WTC11 (cell line): ENCODE data around the gene PILRB. TPM values are rescaled to one million over a fixed set of nuclear protein-coding genes. Genes with fewer than 3 reads are reported as not detected.

Experiments
- ATAC-seq: fragments of 200-7000 bp; cut with Tn5 transposase; 2 replicates; pipeline ENCODE4 v1.10.0; 2021; ENCODE audit warnings: mild to moderate bottlenecking, moderate library complexity
- CTCF ChIA-PET: fragments of 300-600 bp; sonication (Branson Sonifier 250); formaldehyde crosslinking; loops from one replicate; lab custom pipeline; 2021; ENCODE audit warnings: antibody characterized with exemption; lab: Charles Lee
- POLR2A ChIA-PET: fragments of 350-600 bp; sonication (Branson Sonifier 250); formaldehyde crosslinking; loops from one replicate; lab custom pipeline; 2021; ENCODE audit warnings: antibody characterized with exemption; lab: Charles Lee
- DNase-seq: peaks from one replicate; pipeline ENCODE4 v3.0.0; 2021; ENCODE audit warnings: low spot score
- H3K27ac Mint-ChIP-seq: 2 replicates; pipeline ENCODE4 v1.8.0; 2021; ENCODE audit warnings: mixed read lengths
- H3K27me3 Mint-ChIP-seq: 2 replicates; pipeline ENCODE4 v1.8.0; 2021; ENCODE audit warnings: low read depth, mild to moderate bottlenecking, moderate library complexity, mixed read lengths
- H3K36me3 Mint-ChIP-seq: 2 replicates; pipeline ENCODE4 v1.8.0; 2021; ENCODE audit warnings: mixed read lengths
- H3K4me1 Mint-ChIP-seq: 2 replicates; pipeline ENCODE4 v1.8.0; 2022; ENCODE audit warnings: mixed read lengths
- H3K4me3 Mint-ChIP-seq: 2 replicates; pipeline ENCODE4 v1.8.0; 2021; ENCODE audit warnings: mild to moderate bottlenecking, moderate library complexity, mixed read lengths
- H3K9me3 Mint-ChIP-seq: 2 replicates; pipeline ENCODE4 v1.8.0; 2021; ENCODE audit warnings: mixed read lengths
- NFE2L1 ChIP-seq: sonication (generic); formaldehyde crosslinking; IDR thresholded peaks from 2 replicates; pipeline ENCODE4 v1.8.1; 2023; ENCODE audit warnings: missing genetic modification reagents
- SMAD3 ChIP-seq: sonication (generic); formaldehyde crosslinking; IDR thresholded peaks from 2 replicates; pipeline ENCODE4 v1.8.0; 2022; ENCODE audit warnings: missing genetic modification reagents, mild to moderate bottlenecking, borderline replicate concordance
- TP53 ChIP-seq: sonication (generic); formaldehyde crosslinking; IDR thresholded peaks from 2 replicates; pipeline ENCODE4 v1.8.1; 2023; ENCODE audit warnings: mild to moderate bottlenecking, missing genetic modification reagents
- total RNA-seq: library from RNA; stranded (reverse); gene quantifications from 3 replicates; pipeline ENCODE4 v1.2.3, GENCODE V29; 2021
- TF ChIP-seq, protein P1 (sequence below): fragments of 250-450 bp; sonication (Bioruptor Pico); IDR thresholded peaks from 2 replicates; pipeline ENCODE4 v1.9.0; 2021; ENCODE audit warnings: mild to moderate bottlenecking, borderline replicate concordance
- TF ChIP-seq, protein P2 (sequence below): sonication (generic); formaldehyde crosslinking; IDR thresholded peaks from 2 replicates; pipeline ENCODE4 v1.8.0; 2022; ENCODE audit warnings: mild to moderate bottlenecking, missing genetic modification reagents
- TF ChIP-seq, protein P3 (sequence below): sonication (generic); formaldehyde crosslinking; conservative IDR thresholded peaks from 2 replicates; pipeline ENCODE4 v1.8.1; 2022; ENCODE audit warnings: mild to moderate bottlenecking, missing genetic modification reagents
- TF ChIP-seq, protein P4 (sequence below): sonication (generic); formaldehyde crosslinking; IDR thresholded peaks from 2 replicates; pipeline ENCODE4 v1.8.1; 2023; ENCODE audit warnings: mild to moderate bottlenecking, moderate library complexity, missing genetic modification reagents
- TF ChIP-seq, protein P5 (sequence below): sonication (generic); formaldehyde crosslinking; IDR thresholded peaks from 2 replicates; pipeline ENCODE4 v1.8.1; 2022; ENCODE audit warnings: low read depth, missing genetic modification reagents, borderline replicate concordance
- TF ChIP-seq, protein P6 (sequence below): sonication (generic); formaldehyde crosslinking; IDR thresholded peaks from 2 replicates; pipeline ENCODE4 v1.8.0; 2022; ENCODE audit warnings: missing genetic modification reagents

The PILRB gene
- total RNA-seq, 1 experiment from 2014 or later, result 30.7 TPM

DNA sequence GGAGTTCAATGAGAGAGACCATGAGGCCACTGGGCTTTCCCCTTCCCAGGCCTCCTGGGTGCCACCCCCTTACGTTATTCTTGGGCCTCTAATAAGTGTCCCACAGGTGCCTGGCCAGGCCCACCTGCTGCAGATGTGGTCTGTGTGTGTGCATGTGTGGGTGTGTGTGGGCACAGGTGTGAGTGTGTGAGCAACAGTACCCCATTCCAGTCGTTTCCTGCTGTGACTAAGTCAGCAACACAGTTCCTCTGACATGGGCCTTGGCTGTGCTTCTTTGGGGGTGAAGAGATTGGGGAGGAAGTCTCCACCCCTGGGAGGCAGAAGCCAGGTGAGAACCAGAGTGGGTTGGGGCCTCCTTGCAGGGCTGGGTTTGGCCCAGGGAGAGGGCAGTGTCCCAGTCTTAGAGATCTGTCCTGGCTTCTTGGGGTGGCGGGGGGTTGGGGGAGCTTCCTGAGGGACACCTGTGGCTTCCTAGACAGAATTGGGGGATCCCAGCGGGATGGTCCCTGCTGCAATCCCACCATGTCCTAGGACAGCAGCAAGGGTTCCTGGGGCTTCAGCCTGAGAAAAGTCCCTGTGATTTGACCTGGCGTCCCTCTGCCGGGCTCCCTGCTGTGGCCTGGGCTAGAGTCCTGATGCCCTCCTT lies 4.1 kb upstream of the PILRB start (continued):
- TF ChIP-seq, protein P1, sequence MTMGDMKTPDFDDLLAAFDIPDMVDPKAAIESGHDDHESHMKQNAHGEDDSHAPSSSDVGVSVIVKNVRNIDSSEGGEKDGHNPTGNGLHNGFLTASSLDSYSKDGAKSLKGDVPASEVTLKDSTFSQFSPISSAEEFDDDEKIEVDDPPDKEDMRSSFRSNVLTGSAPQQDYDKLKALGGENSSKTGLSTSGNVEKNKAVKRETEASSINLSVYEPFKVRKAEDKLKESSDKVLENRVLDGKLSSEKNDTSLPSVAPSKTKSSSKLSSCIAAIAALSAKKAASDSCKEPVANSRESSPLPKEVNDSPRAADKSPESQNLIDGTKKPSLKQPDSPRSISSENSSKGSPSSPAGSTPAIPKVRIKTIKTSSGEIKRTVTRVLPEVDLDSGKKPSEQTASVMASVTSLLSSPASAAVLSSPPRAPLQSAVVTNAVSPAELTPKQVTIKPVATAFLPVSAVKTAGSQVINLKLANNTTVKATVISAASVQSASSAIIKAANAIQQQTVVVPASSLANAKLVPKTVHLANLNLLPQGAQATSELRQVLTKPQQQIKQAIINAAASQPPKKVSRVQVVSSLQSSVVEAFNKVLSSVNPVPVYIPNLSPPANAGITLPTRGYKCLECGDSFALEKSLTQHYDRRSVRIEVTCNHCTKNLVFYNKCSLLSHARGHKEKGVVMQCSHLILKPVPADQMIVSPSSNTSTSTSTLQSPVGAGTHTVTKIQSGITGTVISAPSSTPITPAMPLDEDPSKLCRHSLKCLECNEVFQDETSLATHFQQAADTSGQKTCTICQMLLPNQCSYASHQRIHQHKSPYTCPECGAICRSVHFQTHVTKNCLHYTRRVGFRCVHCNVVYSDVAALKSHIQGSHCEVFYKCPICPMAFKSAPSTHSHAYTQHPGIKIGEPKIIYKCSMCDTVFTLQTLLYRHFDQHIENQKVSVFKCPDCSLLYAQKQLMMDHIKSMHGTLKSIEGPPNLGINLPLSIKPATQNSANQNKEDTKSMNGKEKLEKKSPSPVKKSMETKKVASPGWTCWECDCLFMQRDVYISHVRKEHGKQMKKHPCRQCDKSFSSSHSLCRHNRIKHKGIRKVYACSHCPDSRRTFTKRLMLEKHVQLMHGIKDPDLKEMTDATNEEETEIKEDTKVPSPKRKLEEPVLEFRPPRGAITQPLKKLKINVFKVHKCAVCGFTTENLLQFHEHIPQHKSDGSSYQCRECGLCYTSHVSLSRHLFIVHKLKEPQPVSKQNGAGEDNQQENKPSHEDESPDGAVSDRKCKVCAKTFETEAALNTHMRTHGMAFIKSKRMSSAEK (CRISPR knock-in tag), result no peak
- TF ChIP-seq, protein P2, sequence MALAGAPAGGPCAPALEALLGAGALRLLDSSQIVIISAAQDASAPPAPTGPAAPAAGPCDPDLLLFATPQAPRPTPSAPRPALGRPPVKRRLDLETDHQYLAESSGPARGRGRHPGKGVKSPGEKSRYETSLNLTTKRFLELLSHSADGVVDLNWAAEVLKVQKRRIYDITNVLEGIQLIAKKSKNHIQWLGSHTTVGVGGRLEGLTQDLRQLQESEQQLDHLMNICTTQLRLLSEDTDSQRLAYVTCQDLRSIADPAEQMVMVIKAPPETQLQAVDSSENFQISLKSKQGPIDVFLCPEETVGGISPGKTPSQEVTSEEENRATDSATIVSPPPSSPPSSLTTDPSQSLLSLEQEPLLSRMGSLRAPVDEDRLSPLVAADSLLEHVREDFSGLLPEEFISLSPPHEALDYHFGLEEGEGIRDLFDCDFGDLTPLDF, result no peak
- TF ChIP-seq, protein P3, sequence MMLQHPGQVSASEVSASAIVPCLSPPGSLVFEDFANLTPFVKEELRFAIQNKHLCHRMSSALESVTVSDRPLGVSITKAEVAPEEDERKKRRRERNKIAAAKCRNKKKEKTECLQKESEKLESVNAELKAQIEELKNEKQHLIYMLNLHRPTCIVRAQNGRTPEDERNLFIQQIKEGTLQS, result no peak
- TF ChIP-seq NFE2L1 (CRISPR knock-in tag) (no peak), TP53 (CRISPR knock-in tag) (no peak)
- TF ChIP-seq, protein P4, sequence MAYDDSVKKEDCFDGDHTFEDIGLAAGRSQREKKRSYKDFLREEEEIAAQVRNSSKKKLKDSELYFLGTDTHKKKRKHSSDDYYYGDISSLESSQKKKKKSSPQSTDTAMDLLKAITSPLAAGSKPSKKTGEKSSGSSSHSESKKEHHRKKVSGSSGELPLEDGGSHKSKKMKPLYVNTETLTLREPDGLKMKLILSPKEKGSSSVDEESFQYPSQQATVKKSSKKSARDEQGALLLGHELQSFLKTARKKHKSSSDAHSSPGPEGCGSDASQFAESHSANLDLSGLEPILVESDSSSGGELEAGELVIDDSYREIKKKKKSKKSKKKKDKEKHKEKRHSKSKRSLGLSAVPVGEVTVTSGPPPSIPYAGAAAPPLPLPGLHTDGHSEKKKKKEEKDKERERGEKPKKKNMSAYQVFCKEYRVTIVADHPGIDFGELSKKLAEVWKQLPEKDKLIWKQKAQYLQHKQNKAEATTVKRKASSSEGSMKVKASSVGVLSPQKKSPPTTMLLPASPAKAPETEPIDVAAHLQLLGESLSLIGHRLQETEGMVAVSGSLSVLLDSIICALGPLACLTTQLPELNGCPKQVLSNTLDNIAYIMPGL (CRISPR knock-in tag), result no peak

- Mint-ChIP-seq H3K27ac (no peak overlapping the region), H3K27me3 (no peaks in the 10 kb centered on the region), H3K9me3 (no peaks in the 10 kb centered on the region), H3K4me3 (no peak overlapping the region), H3K36me3 (peaks cover 55% of the 10 kb centered on the region), H3K4me1 (no peaks in the 10 kb centered on the region)
- ATAC-seq (no peak), DNase-seq (no peak)
- ChIA-PET CTCF (no interaction called here), POLR2A (no interaction called here)
- TF ChIP-seq, protein P3, result no peak
- no peak for TF ChIP-seq SMAD3 (CRISPR knock-in tag)
- TF ChIP-seq, protein P5, sequence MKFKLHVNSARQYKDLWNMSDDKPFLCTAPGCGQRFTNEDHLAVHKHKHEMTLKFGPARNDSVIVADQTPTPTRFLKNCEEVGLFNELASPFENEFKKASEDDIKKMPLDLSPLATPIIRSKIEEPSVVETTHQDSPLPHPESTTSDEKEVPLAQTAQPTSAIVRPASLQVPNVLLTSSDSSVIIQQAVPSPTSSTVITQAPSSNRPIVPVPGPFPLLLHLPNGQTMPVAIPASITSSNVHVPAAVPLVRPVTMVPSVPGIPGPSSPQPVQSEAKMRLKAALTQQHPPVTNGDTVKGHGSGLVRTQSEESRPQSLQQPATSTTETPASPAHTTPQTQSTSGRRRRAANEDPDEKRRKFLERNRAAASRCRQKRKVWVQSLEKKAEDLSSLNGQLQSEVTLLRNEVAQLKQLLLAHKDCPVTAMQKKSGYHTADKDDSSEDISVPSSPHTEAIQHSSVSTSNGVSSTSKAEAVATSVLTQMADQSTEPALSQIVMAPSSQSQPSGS (CRISPR knock-in tag), result no peak
- TF ChIP-seq, protein P6, sequence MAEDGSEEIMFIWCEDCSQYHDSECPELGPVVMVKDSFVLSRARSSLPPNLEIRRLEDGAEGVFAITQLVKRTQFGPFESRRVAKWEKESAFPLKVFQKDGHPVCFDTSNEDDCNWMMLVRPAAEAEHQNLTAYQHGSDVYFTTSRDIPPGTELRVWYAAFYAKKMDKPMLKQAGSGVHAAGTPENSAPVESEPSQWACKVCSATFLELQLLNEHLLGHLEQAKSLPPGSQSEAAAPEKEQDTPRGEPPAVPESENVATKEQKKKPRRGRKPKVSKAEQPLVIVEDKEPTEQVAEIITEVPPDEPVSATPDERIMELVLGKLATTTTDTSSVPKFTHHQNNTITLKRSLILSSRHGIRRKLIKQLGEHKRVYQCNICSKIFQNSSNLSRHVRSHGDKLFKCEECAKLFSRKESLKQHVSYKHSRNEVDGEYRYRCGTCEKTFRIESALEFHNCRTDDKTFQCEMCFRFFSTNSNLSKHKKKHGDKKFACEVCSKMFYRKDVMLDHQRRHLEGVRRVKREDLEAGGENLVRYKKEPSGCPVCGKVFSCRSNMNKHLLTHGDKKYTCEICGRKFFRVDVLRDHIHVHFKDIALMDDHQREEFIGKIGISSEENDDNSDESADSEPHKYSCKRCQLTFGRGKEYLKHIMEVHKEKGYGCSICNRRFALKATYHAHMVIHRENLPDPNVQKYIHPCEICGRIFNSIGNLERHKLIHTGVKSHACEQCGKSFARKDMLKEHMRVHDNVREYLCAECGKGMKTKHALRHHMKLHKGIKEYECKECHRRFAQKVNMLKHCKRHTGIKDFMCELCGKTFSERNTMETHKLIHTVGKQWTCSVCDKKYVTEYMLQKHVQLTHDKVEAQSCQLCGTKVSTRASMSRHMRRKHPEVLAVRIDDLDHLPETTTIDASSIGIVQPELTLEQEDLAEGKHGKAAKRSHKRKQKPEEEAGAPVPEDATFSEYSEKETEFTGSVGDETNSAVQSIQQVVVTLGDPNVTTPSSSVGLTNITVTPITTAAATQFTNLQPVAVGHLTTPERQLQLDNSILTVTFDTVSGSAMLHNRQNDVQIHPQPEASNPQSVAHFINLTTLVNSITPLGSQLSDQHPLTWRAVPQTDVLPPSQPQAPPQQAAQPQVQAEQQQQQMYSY, result no peak
These were observed 1.4 kb upstream of the PILRB start for GRCh38 chr7:100356416-100357068.
